ENCODE results near the gene ABCC11. TPM values are rescaled to one million over a fixed set of nuclear protein-coding genes. Genes with fewer than 3 reads are reported as not detected.

Gene ABCC11
- total RNA-seq, 1 donor from 2014 or later = not detected

DNA sequence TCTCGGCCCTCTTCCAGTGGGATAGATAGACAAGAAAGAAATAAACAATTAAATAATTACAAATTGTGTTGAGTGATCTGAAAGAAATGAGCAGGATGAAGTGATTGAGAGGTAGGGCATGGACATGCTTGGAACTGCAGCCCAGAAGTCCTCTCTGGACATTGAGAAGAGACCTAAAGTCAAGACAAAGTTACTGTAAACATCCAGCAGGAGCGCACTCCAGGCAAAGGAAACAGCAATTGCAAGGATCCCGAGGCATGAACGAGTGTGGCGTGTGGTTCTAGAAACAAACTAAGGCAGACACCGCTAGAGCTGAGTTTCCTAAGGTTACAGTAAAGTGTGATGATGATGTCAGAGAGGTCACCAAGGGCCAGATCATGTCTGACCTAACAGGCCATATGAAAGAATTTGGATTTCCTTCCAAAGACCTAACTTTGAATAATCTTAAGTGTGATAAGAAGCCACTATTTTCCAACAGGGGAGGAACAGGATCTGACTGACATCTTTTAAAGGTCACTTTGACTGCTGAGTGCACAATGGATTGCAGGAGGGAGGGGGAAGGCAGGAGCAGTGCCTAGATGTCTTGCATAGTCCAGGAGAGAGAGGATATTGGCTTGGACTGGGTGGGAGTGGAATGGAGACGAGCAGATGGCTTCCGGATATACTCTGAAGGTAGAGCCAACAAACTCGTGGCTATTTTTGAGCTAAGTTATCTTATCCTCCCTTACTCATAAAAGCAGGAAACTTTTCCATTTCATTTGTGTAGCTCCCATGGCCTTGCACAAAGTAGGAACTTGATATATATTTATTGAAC, 110.6 kb downstream of the ABCC11 start:
- Histone ChIP-seq H3K4me2 (no peak overlapping the region), H3K9ac (no peak overlapping the region), H2AFZ (replicated peaks) (no peak overlapping the region), H3K36me3 (no peaks in the 10 kb centered on the region), H3K27ac (no peak overlapping the region), H3K4me3 (no peak overlapping the region), H3F3A (ENCODE audit: low read depth) (no peaks in the 10 kb centered on the region), H3K79me2 (ENCODE audit: low read depth) (no peaks in the 10 kb centered on the region), H3K4me1 (peaks cover 3% of the 10 kb centered on the region), H4K20me1 (ENCODE audit: low read depth) (no peaks in the 10 kb centered on the region), H3K9me3 (ENCODE audit: low read depth) (no peaks in the 10 kb centered on the region), H3K27me3 (no peaks in the 10 kb centered on the region)
- peaks cover 6% of the 10 kb centered on the region for H3K27me3 Mint-ChIP-seq (ENCODE audit: insufficient read depth, low read depth)
- H3K4me3 Mint-ChIP-seq = no peak overlapping the region
- no peaks in the 10 kb centered on the region for H3K9me3 Mint-ChIP-seq
- no peak for DNase-seq (ENCODE audit: low spot score)
- H3K27ac Mint-ChIP-seq = no peak overlapping the region
- TF ChIP-seq EZH2phosphoT487 (IDR thresholded peaks at IDR 0.05) = no peak
- no peak for TF ChIP-seq EZH2 (IDR thresholded peaks at IDR 0.05)
- TF ChIP-seq, protein P1, sequence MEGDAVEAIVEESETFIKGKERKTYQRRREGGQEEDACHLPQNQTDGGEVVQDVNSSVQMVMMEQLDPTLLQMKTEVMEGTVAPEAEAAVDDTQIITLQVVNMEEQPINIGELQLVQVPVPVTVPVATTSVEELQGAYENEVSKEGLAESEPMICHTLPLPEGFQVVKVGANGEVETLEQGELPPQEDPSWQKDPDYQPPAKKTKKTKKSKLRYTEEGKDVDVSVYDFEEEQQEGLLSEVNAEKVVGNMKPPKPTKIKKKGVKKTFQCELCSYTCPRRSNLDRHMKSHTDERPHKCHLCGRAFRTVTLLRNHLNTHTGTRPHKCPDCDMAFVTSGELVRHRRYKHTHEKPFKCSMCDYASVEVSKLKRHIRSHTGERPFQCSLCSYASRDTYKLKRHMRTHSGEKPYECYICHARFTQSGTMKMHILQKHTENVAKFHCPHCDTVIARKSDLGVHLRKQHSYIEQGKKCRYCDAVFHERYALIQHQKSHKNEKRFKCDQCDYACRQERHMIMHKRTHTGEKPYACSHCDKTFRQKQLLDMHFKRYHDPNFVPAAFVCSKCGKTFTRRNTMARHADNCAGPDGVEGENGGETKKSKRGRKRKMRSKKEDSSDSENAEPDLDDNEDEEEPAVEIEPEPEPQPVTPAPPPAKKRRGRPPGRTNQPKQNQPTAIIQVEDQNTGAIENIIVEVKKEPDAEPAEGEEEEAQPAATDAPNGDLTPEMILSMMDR (IDR thresholded peaks at IDR 0.05) = no peak
- H3K36me3 Mint-ChIP-seq = no peaks in the 10 kb centered on the region
- peaks cover 25% of the 10 kb centered on the region for H3K4me1 Mint-ChIP-seq

DNA sequence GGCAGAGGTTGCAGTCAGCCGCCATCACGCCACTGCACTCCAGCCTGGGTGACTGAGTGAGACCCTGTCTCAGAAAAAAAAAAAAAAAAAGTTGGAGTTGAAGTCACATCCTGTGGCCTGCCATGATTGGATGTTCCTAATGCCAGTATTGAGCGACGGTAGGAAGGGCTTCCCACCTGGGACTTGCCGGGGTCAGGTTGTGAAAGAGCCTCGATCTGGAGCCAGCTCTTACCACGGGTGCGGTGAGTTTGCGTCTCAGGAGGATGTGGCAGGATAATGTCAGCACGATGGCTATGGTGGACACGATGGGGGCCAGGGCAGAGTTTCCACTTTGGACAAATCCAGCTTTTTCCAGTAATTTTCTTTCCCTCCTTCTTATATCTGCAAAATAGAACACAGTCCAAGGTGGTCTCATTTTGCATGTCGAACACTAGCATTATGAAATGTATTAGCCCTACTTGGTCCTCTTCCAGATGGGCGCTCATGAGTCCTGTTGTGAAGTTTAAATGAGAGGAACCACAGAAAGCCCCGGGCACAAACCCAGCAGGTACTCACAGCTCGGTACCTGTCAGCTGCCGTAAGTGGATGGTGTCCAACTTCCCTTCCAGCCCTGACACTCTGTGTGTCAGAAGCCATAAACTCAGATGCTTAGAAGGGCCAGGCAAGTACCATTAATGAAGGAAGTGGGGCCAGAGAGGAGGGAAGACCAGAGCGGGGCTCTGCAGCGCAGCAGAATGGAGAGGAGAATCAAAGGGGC, 113.7 kb downstream of the ABCC11 start:
- H3K9me3 ChIP-seq (ENCODE audit: low read depth) = no peaks in the 10 kb centered on the region
- no peak overlapping the region for H2AFZ ChIP-seq (replicated peaks)
- no peak overlapping the region for H3K9ac ChIP-seq
- no peak for DNase-seq (ENCODE audit: low spot score)
- peaks cover 6% of the 10 kb centered on the region for H3K4me1 ChIP-seq
- no peaks in the 10 kb centered on the region for H3K36me3 Mint-ChIP-seq
- H3K27ac Mint-ChIP-seq = no peak overlapping the region
- H3K27me3 ChIP-seq = no peaks in the 10 kb centered on the region
- no peak overlapping the region for H3K4me3 ChIP-seq
- H3K4me3 Mint-ChIP-seq = no peak overlapping the region
- no peak overlapping the region for H3K27ac ChIP-seq
- peaks cover 35% of the 10 kb centered on the region for H3K4me1 Mint-ChIP-seq
- no peaks in the 10 kb centered on the region for H3F3A ChIP-seq (ENCODE audit: low read depth)
- TF ChIP-seq, protein P1 (IDR thresholded peaks at IDR 0.05) = no peak
- TF ChIP-seq EZH2phosphoT487 (IDR thresholded peaks at IDR 0.05) = no peak
- TF ChIP-seq EZH2 (IDR thresholded peaks at IDR 0.05) = no peak
- no peaks in the 10 kb centered on the region for H3K9me3 Mint-ChIP-seq
- H3K36me3 ChIP-seq = no peaks in the 10 kb centered on the region
- H3K27me3 Mint-ChIP-seq (ENCODE audit: insufficient read depth, low read depth) = peaks cover 12% of the 10 kb centered on the region
- no peaks in the 10 kb centered on the region for H3K79me2 ChIP-seq (ENCODE audit: low read depth)
- no peaks in the 10 kb centered on the region for H4K20me1 ChIP-seq (ENCODE audit: low read depth)
- no peak overlapping the region for H3K4me2 ChIP-seq

DNA sequence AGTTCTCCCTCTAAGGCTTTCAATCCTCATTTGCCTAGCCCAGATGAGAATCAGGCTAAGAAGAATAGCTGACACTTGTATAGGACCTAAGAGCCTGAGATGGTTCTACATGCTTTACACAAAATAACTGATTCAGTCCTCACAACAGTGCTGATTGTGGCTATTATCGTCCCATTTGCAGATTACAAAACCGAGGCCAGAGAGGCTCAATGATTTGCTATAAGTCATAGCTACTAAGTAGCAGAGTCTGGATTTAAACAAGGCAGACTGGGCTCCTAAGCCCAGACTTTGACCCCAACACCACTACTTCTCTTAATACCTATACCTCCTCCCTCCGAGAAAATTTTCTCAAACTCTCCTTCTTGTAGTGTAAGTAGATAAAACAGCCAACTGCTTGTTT, 114.6 kb downstream of the ABCC11 start:
- H3K4me1 ChIP-seq = peaks cover 6% of the 10 kb centered on the region
- no peak overlapping the region for H3K4me2 ChIP-seq
- no peaks in the 10 kb centered on the region for H3F3A ChIP-seq (ENCODE audit: low read depth)
- H3K9me3 ChIP-seq (ENCODE audit: low read depth) = no peaks in the 10 kb centered on the region
- Mint-ChIP-seq H3K4me3 (no peak overlapping the region), H3K27ac (no peak overlapping the region), H3K27me3 (ENCODE audit: insufficient read depth, low read depth) (peaks cover 16% of the 10 kb centered on the region), H3K36me3 (no peaks in the 10 kb centered on the region), H3K9me3 (no peaks in the 10 kb centered on the region), H3K4me1 (peaks cover 28% of the 10 kb centered on the region)
- H2AFZ ChIP-seq (replicated peaks) = no peak overlapping the region
- no peak overlapping the region for H3K9ac ChIP-seq
- no peak for DNase-seq (ENCODE audit: low spot score)
- H3K27me3 ChIP-seq = no peaks in the 10 kb centered on the region
- H3K4me3 ChIP-seq = no peak overlapping the region
- no peaks in the 10 kb centered on the region for H4K20me1 ChIP-seq (ENCODE audit: low read depth)
- TF ChIP-seq, protein P1 (IDR thresholded peaks at IDR 0.05) = no peak
- TF ChIP-seq EZH2 (IDR thresholded peaks at IDR 0.05) = no peak
- TF ChIP-seq EZH2phosphoT487 (IDR thresholded peaks at IDR 0.05) = no peak
- H3K27ac ChIP-seq = no peak overlapping the region
- H3K79me2 ChIP-seq (ENCODE audit: low read depth) = no peaks in the 10 kb centered on the region
- no peaks in the 10 kb centered on the region for H3K36me3 ChIP-seq

Measured in neural progenitor cell (in vitro differentiated cells).